ENCODE results near the gene SYPL1. TPM values are rescaled to one million over a fixed set of nuclear protein-coding genes. Genes with fewer than 3 reads are reported as not detected.

Gene SYPL1
- total and polyA plus RNA-seq, 8 donors: 16.4 to 44.7 (median 33.5) TPM

DNA sequence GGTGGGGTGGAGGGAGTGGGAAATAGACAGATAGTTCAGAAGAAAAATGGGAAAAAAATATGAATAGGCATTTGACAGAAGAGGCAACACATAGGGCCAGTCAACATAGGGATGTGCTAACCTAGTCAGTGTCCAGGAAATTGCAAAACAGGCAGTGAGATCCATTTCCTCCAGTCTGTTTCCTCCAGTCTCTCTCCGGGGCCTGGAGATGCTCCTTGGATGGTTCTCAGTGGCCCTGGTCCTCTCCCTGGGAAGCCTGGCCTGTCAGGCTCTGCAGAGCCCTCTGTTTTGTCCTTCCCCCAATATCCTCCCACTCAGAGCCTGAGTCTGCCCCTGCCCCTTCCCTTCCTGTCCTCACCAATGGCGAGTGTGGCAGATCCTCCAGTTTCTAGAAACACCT, 52.6 kb downstream of the SYPL1 start:
- H3K4me1 ChIP-seq: peaks cover 0 to 7% (median 0%) of the 10 kb centered on the region in 3 donors
- H3K36me3 ChIP-seq: no peaks in the 10 kb centered on the region
- ATAC-seq (no peak), DNase-seq (no peak), FAIRE-seq (no peak)
- TF ChIP-seq, protein P1, sequence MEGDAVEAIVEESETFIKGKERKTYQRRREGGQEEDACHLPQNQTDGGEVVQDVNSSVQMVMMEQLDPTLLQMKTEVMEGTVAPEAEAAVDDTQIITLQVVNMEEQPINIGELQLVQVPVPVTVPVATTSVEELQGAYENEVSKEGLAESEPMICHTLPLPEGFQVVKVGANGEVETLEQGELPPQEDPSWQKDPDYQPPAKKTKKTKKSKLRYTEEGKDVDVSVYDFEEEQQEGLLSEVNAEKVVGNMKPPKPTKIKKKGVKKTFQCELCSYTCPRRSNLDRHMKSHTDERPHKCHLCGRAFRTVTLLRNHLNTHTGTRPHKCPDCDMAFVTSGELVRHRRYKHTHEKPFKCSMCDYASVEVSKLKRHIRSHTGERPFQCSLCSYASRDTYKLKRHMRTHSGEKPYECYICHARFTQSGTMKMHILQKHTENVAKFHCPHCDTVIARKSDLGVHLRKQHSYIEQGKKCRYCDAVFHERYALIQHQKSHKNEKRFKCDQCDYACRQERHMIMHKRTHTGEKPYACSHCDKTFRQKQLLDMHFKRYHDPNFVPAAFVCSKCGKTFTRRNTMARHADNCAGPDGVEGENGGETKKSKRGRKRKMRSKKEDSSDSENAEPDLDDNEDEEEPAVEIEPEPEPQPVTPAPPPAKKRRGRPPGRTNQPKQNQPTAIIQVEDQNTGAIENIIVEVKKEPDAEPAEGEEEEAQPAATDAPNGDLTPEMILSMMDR (IDR thresholded peaks at IDR 0.05): no peak
- no peaks in the 10 kb centered on the region for H3K27me3 ChIP-seq
- H3K4me3 ChIP-seq: no peak overlapping the region
- WGBS, 2 donors: 82 to 83% methylated on average over 2 of the region's 2 CpGs
- intact Hi-C loops (cut with DNase I): loop anchor here in 2 of 3 donors (5.0 kb wide), 2 partner anchors 93 to 108 kb away; no protein-coding TSS in a partner anchor
- no peak overlapping the region for H3K27ac ChIP-seq
- no peaks in the 10 kb centered on the region for H3K9me3 ChIP-seq

DNA sequence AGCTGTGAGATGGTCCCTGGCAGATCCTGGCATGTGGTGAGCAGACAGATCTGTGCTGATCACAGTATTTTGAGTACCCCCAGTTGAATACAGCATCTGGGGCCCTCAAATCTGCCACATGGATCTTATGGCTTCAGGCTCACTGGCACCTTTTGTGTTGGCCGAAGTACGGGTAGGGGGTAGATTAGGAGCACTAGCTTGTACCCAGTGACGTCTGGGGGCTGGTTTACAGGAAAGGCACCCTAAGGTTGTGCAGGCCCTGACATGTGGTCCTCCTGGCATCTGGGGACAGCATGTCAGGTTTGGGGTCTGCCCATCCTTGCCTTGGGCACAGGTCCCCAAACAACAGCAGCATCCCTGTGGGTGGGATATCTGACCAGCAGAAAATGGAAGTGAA, 53.2 kb downstream of the SYPL1 start:
- 70 to 80% methylated on average over 3 of the region's 3 CpGs for WGBS, 2 donors
- H3K27ac ChIP-seq: no peak overlapping the region
- TF ChIP-seq, protein P1 (IDR thresholded peaks at IDR 0.05): no peak
- H3K9me3 ChIP-seq: no peaks in the 10 kb centered on the region
- FAIRE-seq (no peak), DNase-seq (no peak), ATAC-seq (no peak)
- no peaks in the 10 kb centered on the region for H3K27me3 ChIP-seq
- no peaks in the 10 kb centered on the region for H3K36me3 ChIP-seq
- H3K4me1 ChIP-seq: peaks cover 0 to 7% (median 0%) of the 10 kb centered on the region in 3 donors
- no peak overlapping the region for H3K4me3 ChIP-seq
- intact Hi-C loops (cut with DNase I): loop anchor here in 2 of 3 donors (5.0 kb wide), 2 partner anchors 93 to 108 kb away; no protein-coding TSS in a partner anchor

DNA sequence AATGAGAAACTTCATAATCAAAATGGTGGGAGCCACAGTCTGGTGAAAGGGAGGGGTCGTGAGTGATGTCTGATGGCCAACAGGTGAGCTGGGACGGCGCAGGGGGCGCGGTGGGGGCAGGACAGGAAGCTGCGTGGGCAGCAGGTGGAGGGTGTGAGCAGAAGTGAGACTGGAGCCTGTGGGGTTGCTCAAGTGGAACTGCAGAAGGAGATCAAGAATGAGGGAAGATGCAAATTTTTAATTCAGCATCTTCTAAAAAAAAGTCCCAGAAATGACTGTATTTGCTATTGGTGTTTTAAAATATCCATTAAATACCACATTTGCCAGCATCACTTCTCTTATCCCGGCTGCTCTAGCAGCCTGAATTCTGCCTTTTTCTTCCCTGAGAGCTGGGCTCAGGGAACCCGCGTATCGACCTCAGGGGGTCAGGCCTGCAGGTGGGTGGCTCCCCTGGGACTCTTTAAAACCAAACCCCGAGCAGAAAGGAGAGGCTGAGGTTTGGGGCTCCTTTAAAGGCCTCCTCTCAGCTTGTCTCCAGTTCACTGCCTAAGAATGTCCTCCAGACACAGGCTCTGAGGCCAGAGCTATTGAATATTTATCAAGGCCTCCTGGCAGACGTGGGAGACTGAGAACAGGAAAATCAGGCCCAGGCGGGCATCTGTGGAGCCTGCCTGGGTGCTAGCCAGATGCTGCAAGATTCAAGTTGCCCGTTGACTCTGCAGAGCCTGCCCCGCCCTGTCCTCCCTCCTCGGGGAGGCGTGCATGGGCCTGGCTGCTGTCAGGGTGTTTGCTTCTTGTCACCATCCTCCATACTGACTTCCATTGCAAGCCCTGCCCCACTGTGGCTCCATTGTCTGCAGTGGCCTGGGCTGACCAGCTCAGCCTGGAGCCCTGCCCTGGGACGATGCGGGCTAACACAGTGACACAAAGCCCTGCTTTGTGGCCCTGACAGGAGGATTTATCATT, 53.9 kb downstream of the SYPL1 start:
- intact Hi-C loops (cut with DNase I): loop anchor here in 2 of 3 donors (5.0 kb wide), 2 partner anchors 94 to 109 kb away; no protein-coding TSS in a partner anchor

DNA sequence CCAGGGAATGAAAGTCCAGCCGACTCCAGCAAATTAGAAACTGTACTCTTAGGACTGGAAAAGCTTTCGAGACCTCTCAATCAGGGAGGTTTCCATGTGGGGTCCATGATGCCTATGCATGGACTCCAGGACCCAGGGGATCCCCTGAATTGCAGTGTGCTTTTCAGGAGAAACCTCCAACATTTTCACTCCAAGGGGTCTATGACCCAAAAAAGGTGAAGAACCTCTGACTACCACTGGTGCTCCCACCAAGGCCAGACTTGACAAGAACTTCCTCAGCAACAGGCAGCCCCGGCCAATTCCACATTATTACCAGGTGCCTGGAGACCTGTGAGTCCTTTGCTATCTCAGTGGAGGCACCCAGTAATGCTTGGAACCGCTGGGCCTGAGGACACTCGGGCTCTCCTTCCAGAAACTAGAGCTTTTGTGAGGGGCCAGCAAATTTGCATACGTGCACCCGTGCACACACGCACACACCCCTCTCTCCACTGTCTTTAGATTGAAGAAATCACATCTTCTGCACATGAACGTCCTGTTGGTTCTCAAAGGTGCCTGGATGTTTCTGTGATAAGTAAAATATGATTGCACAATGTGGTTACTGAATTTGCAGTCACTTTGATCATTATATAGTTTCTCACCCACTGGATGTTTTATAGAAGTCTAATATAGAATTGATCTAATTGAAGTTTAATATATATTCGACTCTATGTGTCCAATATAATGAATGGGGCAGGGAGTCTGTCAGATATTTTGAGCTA, 54.7 kb downstream of the SYPL1 start:
- peaks cover 0 to 7% (median 0%) of the 10 kb centered on the region in 3 donors for H3K4me1 ChIP-seq
- TF ChIP-seq, protein P1 (IDR thresholded peaks at IDR 0.05): no peak
- peak overlapping the region in 1 of 4 donors; percentile 56 for H3K27ac ChIP-seq
- ATAC-seq: no peak
- H3K4me3 ChIP-seq: no peak overlapping the region
- FAIRE-seq: no peak
- WGBS, 2 donors: 53 to 56% methylated on average over 10 of the region's 10 CpGs
- no peaks in the 10 kb centered on the region for H3K36me3 ChIP-seq
- intact Hi-C loops (cut with DNase I): loop anchor here in 2 of 3 donors (5.0 kb wide), 2 partner anchors 95 to 110 kb away; no protein-coding TSS in a partner anchor
- no peak for DNase-seq
- H3K27me3 ChIP-seq: no peaks in the 10 kb centered on the region
- H3K9me3 ChIP-seq: no peaks in the 10 kb centered on the region

More for the DNA sequence above, 53.9 kb downstream of the SYPL1 start:
- Histone ChIP-seq H3K36me3 (no peaks in the 10 kb centered on the region), H3K27me3 (no peaks in the 10 kb centered on the region), H3K27ac (peak overlapping the region in 1 of 4 donors; percentile 56), H3K9me3 (no peaks in the 10 kb centered on the region), H3K4me1 (peaks cover 0 to 7% (median 0%) of the 10 kb centered on the region in 3 donors), H3K4me3 (no peak overlapping the region)
- TF ChIP-seq, protein P1 (IDR thresholded peaks at IDR 0.05): no peak
- peak in 5 of 6 donors; percentile 46 to 81 (median 55) for DNase-seq
- no peak for FAIRE-seq
- ATAC-seq: peak; percentile 66 to 80 (median 76)
- WGBS, 2 donors: 49 to 56% methylated on average over 19 of the region's 19 CpGs

Data from pancreas (tissue), 10 donors.